Stimulated activated CD4-positive, alpha-beta T cell treated with anti-CD3 and anti-CD28 coated beads, Interleukin-15, amount 100 ng/mL, for 24 hours (primary cell): Measurements from ENCODE around the gene TEX29.

Source experiments
- DNase-seq: peaks from one replicate; pipeline ENCODE4 v3.0.0-alpha.2; 2020

TEX29 gene

GRCh38 chr13:111292710-111293485 is 27.5 kb upstream of the TEX29 start:
- no peak for DNase-seq

GRCh38 chr13:111295886-111296285 is 24.6 kb upstream of the TEX29 start:
- no peak for DNase-seq

GRCh38 chr13:111296417-111296816 is 24.0 kb upstream of the TEX29 start:
- DNase-seq, result no peak

- no peak for DNase-seq
Observed at GRCh38 chr13:111298214-111298975, 22.0 kb upstream of the TEX29 start.

GRCh38 chr13:111302045-111302726 is 18.3 kb upstream of the TEX29 start:
- no peak for DNase-seq

- no peak for DNase-seq
Observed at GRCh38 chr13:111303559-111303958, 16.9 kb upstream of the TEX29 start.

GRCh38 chr13:111304041-111304544 is 16.3 kb upstream of the TEX29 start:
- no peak for DNase-seq

GRCh38 chr13:111304603-111305289 is 15.7 kb upstream of the TEX29 start:
- DNase-seq, result no peak

- no peak for DNase-seq
Observed at GRCh38 chr13:111312944-111313590, 7.4 kb upstream of the TEX29 start.

- DNase-seq, result no peak
Observed at GRCh38 chr13:111313911-111314425, 6.5 kb upstream of the TEX29 start.

GRCh38 chr13:111314852-111315251 is 5.6 kb upstream of the TEX29 start:
- no peak for DNase-seq

GRCh38 chr13:111315347-111315995 is 5.0 kb upstream of the TEX29 start:
- DNase-seq, result no peak

GRCh38 chr13:111316161-111316730 is 4.2 kb upstream of the TEX29 start:
- no peak for DNase-seq

- DNase-seq, result no peak
Observed at GRCh38 chr13:111317042-111317550, 3.3 kb upstream of the TEX29 start.

- no peak for DNase-seq
Observed at GRCh38 chr13:111317571-111318345, 2.7 kb upstream of the TEX29 start.

- DNase-seq, result no peak
Observed at GRCh38 chr13:111318386-111318785, 2.1 kb upstream of the TEX29 start.

GRCh38 chr13:111319521-111319920 is 921 bp upstream of the TEX29 start:
- no peak for DNase-seq

- no peak for DNase-seq
Observed at GRCh38 chr13:111322001-111322915, 1.8 kb downstream of the TEX29 start.

- no peak for DNase-seq
Observed at GRCh38 chr13:111322916-111323331, 2.5 kb downstream of the TEX29 start.
